Measurements from ENCODE around the gene UBE2O. TPM values are rescaled to one million over a fixed set of nuclear protein-coding genes. Genes with fewer than 3 reads are reported as not detected.
A peak's percentile ranks its signal among the peaks of the same experiment; 100 is the strongest.

Gene UBE2O
- total and polyA plus RNA-seq, 2 donors (not counting 1 experiment from before 2014, with no cell fraction given), result 11.5 to 12.4 TPM

- H3K9ac ChIP-seq (ENCODE audit: insufficient read depth, low read length), result no peak overlapping the region
- H3K27ac ChIP-seq (ENCODE audit: insufficient read depth, low read length), result no peak overlapping the region
- no peaks in the 10 kb centered on the region for H3K36me3 ChIP-seq (ENCODE audit: control insufficient read depth, insufficient read depth, low read length)
- H2AFZ ChIP-seq (ENCODE audit: low read length), result no peak overlapping the region
- no peak overlapping the region for H3K4me3 ChIP-seq (replicated peaks in 1 of 4; ENCODE audit: control extremely low read depth in 1 of 4, insufficient read depth in 1 of 4, low read depth in 3 of 4, low read length in 4 of 4)
- H4K20me1 ChIP-seq (ENCODE audit: control insufficient read depth, extremely low read depth, insufficient read depth, low read length), result no peaks in the 10 kb centered on the region
- TF ChIP-seq EZH2 (IDR thresholded peaks at IDR 0.05; ENCODE audit: low read length, missing control alignments), result no peak
- no peak for TF ChIP-seq CTCF (conservative IDR thresholded peaks at IDR 0.05 in 1 of 2, IDR thresholded peaks at IDR 0.05 in 1 of 2; ENCODE audit: low read depth in 1 of 2, low read length in 2 of 2)
- H3K4me2 ChIP-seq (ENCODE audit: extremely low read depth, insufficient read depth, low read length), result no peak overlapping the region
- H3K79me2 ChIP-seq (ENCODE audit: control insufficient read depth, insufficient read depth, low read length), result peaks cover 48% of the 10 kb centered on the region
- H3K9me3 ChIP-seq (ENCODE audit: control insufficient read depth, insufficient read depth, low read depth, low read length), result no peaks in the 10 kb centered on the region
- peaks cover 35% of the 10 kb centered on the region for H3K4me1 ChIP-seq (ENCODE audit: control insufficient read depth, extremely low read depth, insufficient read depth, low read length)
- no peaks in the 10 kb centered on the region for H3K27me3 ChIP-seq (ENCODE audit: control insufficient read depth, insufficient read depth, low read length)
- DNase-seq (ENCODE audit: low read depth in 2 of 2), result peak in 1 of 2 donors; percentile 26
Measured at GRCh38 chr17:76449126-76449525, 3.8 kb downstream of the UBE2O start.

- no peaks in the 10 kb centered on the region for H4K20me1 ChIP-seq (ENCODE audit: control insufficient read depth, extremely low read depth, insufficient read depth, low read length)
- H3K36me3 ChIP-seq (ENCODE audit: control insufficient read depth, insufficient read depth, low read length), result no peaks in the 10 kb centered on the region
- H3K4me1 ChIP-seq (ENCODE audit: control insufficient read depth, extremely low read depth, insufficient read depth, low read length), result peaks cover 35% of the 10 kb centered on the region
- H3K9me3 ChIP-seq (ENCODE audit: control insufficient read depth, insufficient read depth, low read depth, low read length), result no peaks in the 10 kb centered on the region
- TF ChIP-seq EZH2 (IDR thresholded peaks at IDR 0.05; ENCODE audit: low read length, missing control alignments), result no peak
- no peak for TF ChIP-seq CTCF (conservative IDR thresholded peaks at IDR 0.05 in 1 of 2, IDR thresholded peaks at IDR 0.05 in 1 of 2; ENCODE audit: low read depth in 1 of 2, low read length in 2 of 2)
- no peaks in the 10 kb centered on the region for H3K27me3 ChIP-seq (ENCODE audit: control insufficient read depth, insufficient read depth, low read length)
- H3K27ac ChIP-seq (ENCODE audit: insufficient read depth, low read length), result no peak overlapping the region
- peaks cover 52% of the 10 kb centered on the region for H3K79me2 ChIP-seq (ENCODE audit: control insufficient read depth, insufficient read depth, low read length)
- no peak overlapping the region for H3K4me3 ChIP-seq (replicated peaks in 1 of 4; ENCODE audit: control extremely low read depth in 1 of 4, insufficient read depth in 1 of 4, low read depth in 3 of 4, low read length in 4 of 4)
- H3K9ac ChIP-seq (ENCODE audit: insufficient read depth, low read length), result no peak overlapping the region
- H3K4me2 ChIP-seq (ENCODE audit: extremely low read depth, insufficient read depth, low read length), result no peak overlapping the region
- DNase-seq (ENCODE audit: low read depth in 2 of 2), result peak in 1 of 2 donors; percentile 42
- no peak overlapping the region for H2AFZ ChIP-seq (ENCODE audit: low read length)
Measured at GRCh38 chr17:76447931-76448652, 4.9 kb downstream of the UBE2O start.

GRCh38 chr17:76446449-76447231, 6.3 kb downstream of the UBE2O start:
- no peak overlapping the region for H3K9ac ChIP-seq (ENCODE audit: insufficient read depth, low read length)
- H3K36me3 ChIP-seq (ENCODE audit: control insufficient read depth, insufficient read depth, low read length), result no peaks in the 10 kb centered on the region
- no peak overlapping the region for H2AFZ ChIP-seq (ENCODE audit: low read length)
- no peaks in the 10 kb centered on the region for H3K27me3 ChIP-seq (ENCODE audit: control insufficient read depth, insufficient read depth, low read length)
- no peak for TF ChIP-seq CTCF (conservative IDR thresholded peaks at IDR 0.05 in 1 of 2, IDR thresholded peaks at IDR 0.05 in 1 of 2; ENCODE audit: low read depth in 1 of 2, low read length in 2 of 2)
- TF ChIP-seq EZH2 (IDR thresholded peaks at IDR 0.05; ENCODE audit: low read length, missing control alignments), result no peak
- no peak overlapping the region for H3K4me3 ChIP-seq (replicated peaks in 1 of 4; ENCODE audit: control extremely low read depth in 1 of 4, insufficient read depth in 1 of 4, low read depth in 3 of 4, low read length in 4 of 4)
- H3K9me3 ChIP-seq (ENCODE audit: control insufficient read depth, insufficient read depth, low read depth, low read length), result no peaks in the 10 kb centered on the region
- H3K79me2 ChIP-seq (ENCODE audit: control insufficient read depth, insufficient read depth, low read length), result peaks cover 52% of the 10 kb centered on the region
- DNase-seq (ENCODE audit: low read depth in 2 of 2), result peak; percentile 79 to 92
- H3K4me2 ChIP-seq (ENCODE audit: extremely low read depth, insufficient read depth, low read length), result peak overlapping the region; percentile 75
- H3K27ac ChIP-seq (ENCODE audit: insufficient read depth, low read length), result peak overlapping the region; percentile 45
- no peaks in the 10 kb centered on the region for H4K20me1 ChIP-seq (ENCODE audit: control insufficient read depth, extremely low read depth, insufficient read depth, low read length)
- peaks cover 34% of the 10 kb centered on the region for H3K4me1 ChIP-seq (ENCODE audit: control insufficient read depth, extremely low read depth, insufficient read depth, low read length)

Data from fibroblast of lung (primary cell).